ENCODE results near the gene PTPN4.

PTPN4 gene

GRCh38 chr2:119744335-119744939 is 15.3 kb upstream of the PTPN4 start:
- Histone ChIP-seq H3K9me3 (no peaks in the 10 kb centered on the region), H3K27ac (no peak overlapping the region), H3K4me3 (no peak overlapping the region), H3K27me3 (peaks cover 0 to 5% of the 10 kb centered on the region in 2 donors), H3K4me1 (peaks cover 0 to 2% (median 0%) of the 10 kb centered on the region in 4 donors), H3K36me3 (no peaks in the 10 kb centered on the region)
- no peak for TF ChIP-seq CTCF (IDR thresholded peaks at IDR 0.05)
- intact Hi-C loops (cut with DNase I; ENCODE audit: low total_unique reads): no loop called here
- no peak for DNase-seq

GRCh38 chr2:119745566-119745965 is 14.2 kb upstream of the PTPN4 start:
- Histone ChIP-seq H3K27me3 (peaks cover 0 to 5% of the 10 kb centered on the region in 2 donors), H3K4me1 (peaks cover 0 to 3% (median 0%) of the 10 kb centered on the region in 4 donors), H3K9me3 (no peaks in the 10 kb centered on the region), H3K36me3 (no peaks in the 10 kb centered on the region), H3K4me3 (no peak overlapping the region), H3K27ac (no peak overlapping the region)
- intact Hi-C loops (cut with DNase I; ENCODE audit: low total_unique reads): no loop called here
- DNase-seq: no peak
- no peak for TF ChIP-seq CTCF (IDR thresholded peaks at IDR 0.05)

GRCh38 chr2:119746836-119747686 is 12.7 kb upstream of the PTPN4 start:
- no peaks in the 10 kb centered on the region for H3K9me3 ChIP-seq
- H3K4me1 ChIP-seq: peaks cover 0 to 3% (median 0%) of the 10 kb centered on the region in 4 donors
- H3K27me3 ChIP-seq: peaks cover 0 to 5% of the 10 kb centered on the region in 2 donors
- intact Hi-C loops (cut with DNase I; ENCODE audit: low total_unique reads): no loop called here
- no peak for TF ChIP-seq CTCF (IDR thresholded peaks at IDR 0.05)
- no peak for DNase-seq
- H3K27ac ChIP-seq: no peak overlapping the region
- H3K36me3 ChIP-seq: no peaks in the 10 kb centered on the region
- H3K4me3 ChIP-seq: no peak overlapping the region

- no peak for DNase-seq
- H3K4me1 ChIP-seq: peaks cover 0 to 3% (median 0%) of the 10 kb centered on the region in 4 donors
- no peaks in the 10 kb centered on the region for H3K36me3 ChIP-seq
- no peaks in the 10 kb centered on the region for H3K9me3 ChIP-seq
- H3K27ac ChIP-seq: no peak overlapping the region
- intact Hi-C loops (cut with DNase I; ENCODE audit: low total_unique reads): no loop called here
- no peak for TF ChIP-seq CTCF (IDR thresholded peaks at IDR 0.05)
- no peak overlapping the region for H3K4me3 ChIP-seq
- peaks cover 0 to 5% of the 10 kb centered on the region in 2 donors for H3K27me3 ChIP-seq
These were observed 11.6 kb upstream of the PTPN4 start for GRCh38 chr2:119748135-119748534.

- H3K9me3 ChIP-seq: no peaks in the 10 kb centered on the region
- H3K27me3 ChIP-seq: peaks cover 0 to 5% of the 10 kb centered on the region in 2 donors
- no peak overlapping the region for H3K4me3 ChIP-seq
- DNase-seq: no peak
- no peaks in the 10 kb centered on the region for H3K36me3 ChIP-seq
- intact Hi-C loops (cut with DNase I; ENCODE audit: low total_unique reads): loop anchor here (10.0 kb wide), 1 partner anchor 265 kb away; the partner anchor contains the start of gene EPB41L5
- no peak for TF ChIP-seq CTCF (IDR thresholded peaks at IDR 0.05)
- no peak overlapping the region for H3K27ac ChIP-seq
- peaks cover 0 to 3% (median 0%) of the 10 kb centered on the region in 4 donors for H3K4me1 ChIP-seq
These were observed 10.2 kb upstream of the PTPN4 start for GRCh38 chr2:119749477-119750012.
